8988T (cell line): ENCODE results near the gene ASNS.

Source experiments
- DNase-seq: peaks from one replicate; pipeline ENCODE4 v3.0.0; 2011

ASNS gene

GRCh38 chr7:97842006-97842405, 30.2 kb downstream of the ASNS start:
- DNase-seq: no peak

- DNase-seq: no peak
Observed at GRCh38 chr7:97835296-97836138, 36.7 kb downstream of the ASNS start.

- no peak for DNase-seq
Observed at GRCh38 chr7:97819161-97819560, 53.0 kb downstream of the ASNS start.

- DNase-seq: no peak
Observed at GRCh38 chr7:97818066-97818663, 54.0 kb downstream of the ASNS start.
